ENCODE results near the gene RNLS.

DNA sequence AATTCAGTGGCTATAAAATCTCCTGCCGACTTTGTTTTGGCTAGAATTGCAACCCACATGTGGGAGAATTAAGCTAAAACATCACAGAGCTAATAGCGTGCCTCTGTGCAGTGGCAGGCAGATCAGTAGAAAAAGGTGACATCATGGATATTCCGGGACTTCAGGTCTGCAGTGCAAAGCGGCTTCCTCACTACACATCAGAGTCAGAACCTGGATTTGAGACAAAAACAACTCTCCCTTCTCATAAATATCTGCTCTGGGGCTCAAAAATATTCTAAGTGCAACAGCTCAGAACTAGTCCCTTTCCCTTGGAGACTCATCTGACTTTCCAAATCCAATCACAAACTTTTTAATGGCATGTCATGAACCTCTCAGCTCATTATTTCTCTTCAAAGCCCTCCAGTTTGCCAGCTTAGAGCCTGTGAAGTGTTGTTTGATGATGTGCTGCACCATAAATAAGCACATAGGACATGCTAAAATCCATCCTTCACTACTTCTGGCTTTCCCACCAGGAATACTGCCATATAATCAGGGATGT lies 337.1 kb downstream of the RNLS start:
- TF ChIP-seq BHLHE40 (IDR thresholded peaks at IDR 0.05; ENCODE audit: low read depth, low read length), result no peak
- TF ChIP-seq, protein P1, sequence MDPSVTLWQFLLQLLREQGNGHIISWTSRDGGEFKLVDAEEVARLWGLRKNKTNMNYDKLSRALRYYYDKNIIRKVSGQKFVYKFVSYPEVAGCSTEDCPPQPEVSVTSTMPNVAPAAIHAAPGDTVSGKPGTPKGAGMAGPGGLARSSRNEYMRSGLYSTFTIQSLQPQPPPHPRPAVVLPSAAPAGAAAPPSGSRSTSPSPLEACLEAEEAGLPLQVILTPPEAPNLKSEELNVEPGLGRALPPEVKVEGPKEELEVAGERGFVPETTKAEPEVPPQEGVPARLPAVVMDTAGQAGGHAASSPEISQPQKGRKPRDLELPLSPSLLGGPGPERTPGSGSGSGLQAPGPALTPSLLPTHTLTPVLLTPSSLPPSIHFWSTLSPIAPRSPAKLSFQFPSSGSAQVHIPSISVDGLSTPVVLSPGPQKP (IDR thresholded peaks at IDR 0.05; ENCODE audit: borderline replicate concordance, low read depth, low read length), result no peak

Measured in IMR-90 (cell line).